Psoas muscle (tissue), 8 donors: ENCODE data around the gene KIAA0513. TPM values are rescaled to one million over a fixed set of nuclear protein-coding genes. Genes with fewer than 3 reads are reported as not detected.

ENCODE experiments used
- ATAC-seq, 4 donors: fragments of 200-7000 bp; cut with Tn5 transposase; one replicate each; pipeline ENCODE4 v1.9.1; 2020; ENCODE audit warnings: moderate library complexity in 3 of 4, mild to moderate bottlenecking in 2 of 4
- DNase-seq, 2 donors: peaks; one replicate each; pipeline ENCODE4 v3.0.0-alpha.2; 2020
- H3K27ac ChIP-seq: fragments of 200-600 bp; one replicate; pipeline ENCODE4 v1.8.0; 2022
- H3K27me3 ChIP-seq, 3 donors: fragments of 200-600 bp in 1 of 3; one replicate each; pipeline versions ENCODE4 v1.6.1 to v1.8.0; 2013 to 2022; ENCODE audit warnings: low read length in 2 of 3, mild to moderate bottlenecking in 2 of 3, moderate library complexity in 1 of 3; ENCODE audit not compliant: insufficient read depth in 3 of 3
- H3K36me3 ChIP-seq, 2 donors: fragments of 200-600 bp in 1 of 2; one replicate each; pipeline versions ENCODE4 v1.6.1 to v1.8.0; 2013 to 2022; ENCODE audit warnings: low read depth in 1 of 2, mild to moderate bottlenecking in 1 of 2, moderate library complexity in 1 of 2; ENCODE audit not compliant: insufficient read depth in 1 of 2
- H3K4me1 ChIP-seq: fragments of 200-600 bp; one replicate; pipeline ENCODE4 v1.8.0; 2022
- H3K4me3 ChIP-seq: fragments of 200-600 bp; one replicate; pipeline ENCODE4 v1.8.0; 2022; ENCODE audit warnings: mild to moderate bottlenecking
- H3K9me3 ChIP-seq: fragments of 200-600 bp; one replicate; pipeline ENCODE4 v1.8.0; 2022
- CTCF ChIP-seq: fragments of 200-600 bp; IDR thresholded peaks from one replicate; pipeline ENCODE4 v1.8.0; 2022; ENCODE audit warnings: antibody characterized with exemption
- WGBS, 3 donors: extraction: QIAGEN DNeasy Blood & Tissue Kit; methylation state at CpG; one replicate each; pipeline versions ENCODE4 v1.1.6 to v1.1.7; 2013; 5-methylcytosine and 5-hydroxymethylcytosine counted together
- intact Hi-C, 2 donors: fragments of 100-400 bp; cut with DNase I; formaldehyde crosslinking; loops; one replicate each; pipeline versions ENCODE4 v1.11.0 to v1.14.2; 2022
- polyA plus RNA-seq, 3 donors: library from polyadenylated mRNA; stranded (reverse); fragments of 200-250 nt; gene quantifications; one replicate each; pipeline ENCODE4 v1.2.3, GENCODE V29; 2013
- total RNA-seq, 4 donors: library from RNA; stranded (reverse); fragmentation: NEBNext Ultra II Directional in 2 of 4; extraction: Animal tissue kit (Norgen Biotek cat#: 25700) in 2 of 4; gene quantifications; one replicate each; pipeline versions ENCODE4 v1.2.1 to v1.2.4, GENCODE V29; 2021 to 2023
- donor health status: healthy with polysubstance abuse.
- donor health status: DM: no; HTN: no; CAD: no; lungs with moderate emphysema.
- donor health status: Bipolar disorder and iron deficiency.
- donor health status: healthy.
- donor health status: DM: yes; HTN: yes; CAD: no.
- donor health status: DM: no; HTN: no; CAD: no.
- donor health status: DM: no; HTN: no; CAD: no.
- donor health status: DM: yes; HTN: yes; CAD: no.

Gene KIAA0513
- total and polyA plus RNA-seq, 7 donors, result 3.6 to 18.2 (median 12.9) TPM

- H3K4me1 ChIP-seq, result peaks cover 22% of the 10 kb centered on the region
- WGBS, 3 donors, result 5 to 7% (median 6%) methylated on average over 31 to 41 of the region's 41 CpGs
- H3K36me3 ChIP-seq, result peaks cover 0 to 5% of the 10 kb centered on the region in 2 donors
- DNase-seq (no peak), ATAC-seq (peak; percentile 29 to 56 (median 43))
- peak overlapping the region; percentile 87 for H3K27ac ChIP-seq
- peak; percentile 17 for TF ChIP-seq CTCF
- intact Hi-C loops, result loop anchor here in 1 of 2 donors (5.0 kb wide), 1 partner anchor 44 kb away; no protein-coding TSS in a partner anchor
- H3K27me3 ChIP-seq, result no peaks in the 10 kb centered on the region
- H3K4me3 ChIP-seq, result peak overlapping the region; percentile 80
- H3K9me3 ChIP-seq, result no peaks in the 10 kb centered on the region
Measured at GRCh38 chr16:85027958-85028684, 526 bp downstream of the KIAA0513 start.

DNA sequence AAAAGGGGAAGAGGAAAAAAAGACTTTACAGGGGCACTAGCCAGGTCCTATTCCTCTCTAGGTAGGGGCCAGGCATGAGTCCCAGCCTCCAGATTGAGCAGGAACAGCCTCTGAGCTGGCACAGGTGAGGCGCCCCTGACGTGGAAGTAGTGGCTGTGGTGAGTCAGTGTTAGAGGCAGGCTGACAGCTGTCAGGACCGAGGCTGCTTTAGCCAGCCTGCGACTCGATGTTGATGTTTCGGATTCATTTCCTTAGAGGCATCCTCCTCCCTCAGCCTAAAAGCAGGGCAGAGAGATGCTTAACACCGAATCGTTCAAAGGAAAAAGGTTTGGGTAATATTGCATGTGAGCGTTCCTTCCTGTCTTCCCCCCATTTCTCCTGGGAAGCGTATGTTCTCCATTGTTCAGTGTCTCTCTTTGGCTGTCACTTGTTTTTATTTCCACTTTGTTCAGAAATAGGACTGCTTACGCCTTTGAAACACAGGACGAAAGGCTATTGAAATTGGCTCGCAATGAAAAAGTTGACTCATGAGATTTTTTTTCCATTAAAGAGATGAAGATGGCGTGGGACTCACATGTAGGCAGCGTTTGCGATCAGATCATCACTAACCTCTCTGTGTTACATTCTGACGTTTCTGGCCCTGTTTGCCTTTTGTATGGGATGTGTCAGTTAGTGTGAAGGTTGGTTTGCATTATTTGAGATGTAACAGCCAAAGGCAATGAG lies 1.3 kb downstream of the KIAA0513 start:
- ATAC-seq (peak; percentile 55 to 80 (median 71)), DNase-seq (peak; percentile 54 to 71)
- Histone ChIP-seq H3K36me3 (peaks cover 0 to 5% of the 10 kb centered on the region in 2 donors), H3K4me3 (peak overlapping the region; percentile 80), H3K9me3 (no peaks in the 10 kb centered on the region), H3K27me3 (no peaks in the 10 kb centered on the region), H3K4me1 (peaks cover 22% of the 10 kb centered on the region), H3K27ac (peak overlapping the region; percentile 87)
- TF ChIP-seq CTCF, result no peak
- intact Hi-C loops, result loop anchor here in 1 of 2 donors (5.0 kb wide), 1 partner anchor 43 kb away; no protein-coding TSS in a partner anchor
- WGBS, 3 donors, result 35 to 46% (median 42%) methylated on average over 17 of the region's 17 CpGs

DNA sequence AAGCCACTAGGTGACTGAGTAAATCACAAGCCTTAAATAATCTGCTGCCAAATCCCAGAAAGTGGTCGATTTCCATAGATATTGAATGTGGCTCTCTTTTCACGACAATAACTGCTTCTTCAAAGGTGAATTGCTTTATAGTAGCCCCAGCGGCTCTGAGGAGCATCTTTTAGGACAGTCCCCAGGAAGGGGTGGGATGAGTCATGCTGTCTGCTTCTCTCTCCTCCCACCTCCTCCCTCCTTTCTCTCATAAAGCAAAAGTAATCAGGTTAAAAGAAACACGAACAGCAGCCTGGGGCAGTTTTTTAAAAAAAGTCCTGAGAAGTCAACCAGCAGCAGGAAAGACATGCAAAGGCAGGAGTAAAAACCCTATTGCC lies 1.8 kb downstream of the KIAA0513 start:
- Histone ChIP-seq H3K36me3 (peaks cover 0 to 5% of the 10 kb centered on the region in 2 donors), H3K27ac (peak overlapping the region; percentile 87), H3K4me3 (no peak overlapping the region), H3K27me3 (no peaks in the 10 kb centered on the region), H3K9me3 (no peaks in the 10 kb centered on the region), H3K4me1 (peaks cover 22% of the 10 kb centered on the region)
- DNase-seq, result no peak
- intact Hi-C loops, result loop anchor here in 1 of 2 donors (5.0 kb wide), 1 partner anchor 43 kb away; no protein-coding TSS in a partner anchor
- no peak for ATAC-seq
- no peak for TF ChIP-seq CTCF
- WGBS, 3 donors, result 37 to 50% (median 47%) methylated on average over 4 of the region's 4 CpGs

DNA sequence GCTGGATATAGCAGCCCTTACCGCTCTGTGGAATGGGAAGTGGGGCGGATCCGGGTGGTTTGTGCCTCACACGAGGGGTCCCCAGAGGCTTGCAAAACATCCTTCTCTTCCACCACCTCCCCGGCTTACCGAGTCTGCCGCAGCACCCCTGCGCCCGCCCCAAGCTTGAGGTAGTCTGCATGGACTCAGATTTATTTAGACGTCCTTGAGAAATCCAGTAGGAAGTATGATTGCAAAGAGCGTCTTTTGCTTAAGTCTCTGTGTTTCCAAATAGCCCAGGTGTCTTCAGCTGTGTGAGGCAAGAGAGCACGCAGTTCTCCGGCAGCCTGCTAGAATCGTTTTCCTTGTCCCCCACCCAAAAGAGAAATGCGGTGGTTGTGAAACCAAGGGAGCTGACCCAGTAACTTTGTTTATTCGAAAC lies 2.4 kb downstream of the KIAA0513 start:
- Histone ChIP-seq H3K4me1 (peaks cover 22% of the 10 kb centered on the region), H3K36me3 (peaks cover 0 to 5% of the 10 kb centered on the region in 2 donors), H3K9me3 (no peaks in the 10 kb centered on the region), H3K4me3 (no peak overlapping the region), H3K27me3 (no peaks in the 10 kb centered on the region), H3K27ac (no peak overlapping the region)
- intact Hi-C loops, result loop anchor here (5.0 kb wide), 2 partner anchors 42 to 47 kb away; no protein-coding TSS in a partner anchor
- ATAC-seq (no peak), DNase-seq (no peak)
- no peak for TF ChIP-seq CTCF
- WGBS, 3 donors, result 72 to 76% (median 73%) methylated on average over 16 of the region's 16 CpGs
